ENCODE measurements around the gene SLC22A16. TPM values are rescaled to one million over a fixed set of nuclear protein-coding genes. Genes with fewer than 3 reads are reported as not detected.
"Not testable (repeated sequence)": the region's sequence is repeated elsewhere in the genome, so short reads cannot be mapped to it uniquely, and the experiment has no call there.

The SLC22A16 gene
- total and polyA plus RNA-seq, 4 donors = 0.08 to 22.5 TPM; not detected in 2

DNA sequence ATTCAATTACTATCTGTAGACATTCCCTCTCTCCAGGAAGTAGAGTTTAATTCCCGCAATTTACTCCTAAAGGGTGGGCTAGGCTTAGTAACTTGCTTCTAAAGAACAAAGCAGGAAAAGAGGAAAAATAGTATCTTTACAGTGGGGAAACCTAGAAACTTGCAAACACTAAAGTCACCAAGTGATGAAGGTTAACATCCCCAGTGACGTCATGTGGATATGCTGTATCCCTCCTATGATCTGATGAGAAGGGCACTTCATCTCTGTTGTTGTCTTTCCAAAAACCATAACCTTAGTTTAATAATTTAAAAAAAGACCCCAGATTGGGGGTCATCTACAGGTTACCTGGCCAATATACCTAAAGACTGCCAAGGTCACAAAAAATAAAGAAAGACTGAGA, 17.3 kb downstream of the SLC22A16 start:
- no peak for TF ChIP-seq RAD21 (IDR thresholded peaks at IDR 0.05)
- no peak for TF ChIP-seq HNF4G (IDR thresholded peaks at IDR 0.05)
- TF ChIP-seq YY1 (IDR thresholded peaks at IDR 0.05) = no peak
- TF ChIP-seq, protein P1, sequence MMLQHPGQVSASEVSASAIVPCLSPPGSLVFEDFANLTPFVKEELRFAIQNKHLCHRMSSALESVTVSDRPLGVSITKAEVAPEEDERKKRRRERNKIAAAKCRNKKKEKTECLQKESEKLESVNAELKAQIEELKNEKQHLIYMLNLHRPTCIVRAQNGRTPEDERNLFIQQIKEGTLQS (IDR thresholded peaks at IDR 0.05) = no peak
- no peak for TF ChIP-seq GABPA (IDR thresholded peaks at IDR 0.05 in 1 of 2, conservative IDR thresholded peaks at IDR 0.05 in 1 of 2)
- TF ChIP-seq FOXA2 (IDR thresholded peaks at IDR 0.05) = no peak
- TF ChIP-seq, protein P2, sequence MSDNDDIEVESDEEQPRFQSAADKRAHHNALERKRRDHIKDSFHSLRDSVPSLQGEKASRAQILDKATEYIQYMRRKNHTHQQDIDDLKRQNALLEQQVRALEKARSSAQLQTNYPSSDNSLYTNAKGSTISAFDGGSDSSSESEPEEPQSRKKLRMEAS (IDR thresholded peaks at IDR 0.05) = no peak
- no peak for TF ChIP-seq TAF1 (conservative IDR thresholded peaks at IDR 0.05)
- TF ChIP-seq HNF4A (conservative IDR thresholded peaks at IDR 0.05) = no peak
- TF ChIP-seq, protein P3, sequence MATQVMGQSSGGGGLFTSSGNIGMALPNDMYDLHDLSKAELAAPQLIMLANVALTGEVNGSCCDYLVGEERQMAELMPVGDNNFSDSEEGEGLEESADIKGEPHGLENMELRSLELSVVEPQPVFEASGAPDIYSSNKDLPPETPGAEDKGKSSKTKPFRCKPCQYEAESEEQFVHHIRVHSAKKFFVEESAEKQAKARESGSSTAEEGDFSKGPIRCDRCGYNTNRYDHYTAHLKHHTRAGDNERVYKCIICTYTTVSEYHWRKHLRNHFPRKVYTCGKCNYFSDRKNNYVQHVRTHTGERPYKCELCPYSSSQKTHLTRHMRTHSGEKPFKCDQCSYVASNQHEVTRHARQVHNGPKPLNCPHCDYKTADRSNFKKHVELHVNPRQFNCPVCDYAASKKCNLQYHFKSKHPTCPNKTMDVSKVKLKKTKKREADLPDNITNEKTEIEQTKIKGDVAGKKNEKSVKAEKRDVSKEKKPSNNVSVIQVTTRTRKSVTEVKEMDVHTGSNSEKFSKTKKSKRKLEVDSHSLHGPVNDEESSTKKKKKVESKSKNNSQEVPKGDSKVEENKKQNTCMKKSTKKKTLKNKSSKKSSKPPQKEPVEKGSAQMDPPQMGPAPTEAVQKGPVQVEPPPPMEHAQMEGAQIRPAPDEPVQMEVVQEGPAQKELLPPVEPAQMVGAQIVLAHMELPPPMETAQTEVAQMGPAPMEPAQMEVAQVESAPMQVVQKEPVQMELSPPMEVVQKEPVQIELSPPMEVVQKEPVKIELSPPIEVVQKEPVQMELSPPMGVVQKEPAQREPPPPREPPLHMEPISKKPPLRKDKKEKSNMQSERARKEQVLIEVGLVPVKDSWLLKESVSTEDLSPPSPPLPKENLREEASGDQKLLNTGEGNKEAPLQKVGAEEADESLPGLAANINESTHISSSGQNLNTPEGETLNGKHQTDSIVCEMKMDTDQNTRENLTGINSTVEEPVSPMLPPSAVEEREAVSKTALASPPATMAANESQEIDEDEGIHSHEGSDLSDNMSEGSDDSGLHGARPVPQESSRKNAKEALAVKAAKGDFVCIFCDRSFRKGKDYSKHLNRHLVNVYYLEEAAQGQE (IDR thresholded peaks at IDR 0.05) = no peak
- TF ChIP-seq JUND (IDR thresholded peaks at IDR 0.05) = no peak
- no peak for TF ChIP-seq EGR1 (IDR thresholded peaks at IDR 0.05; ENCODE audit: low read depth in 2 of 2)
- Histone ChIP-seq H3K27ac (ENCODE audit: low read depth in 1 of 2, low read length in 2 of 2) (no peak overlapping the region), H3K4me3 (ENCODE audit: low read depth in 1 of 3, low read length in 3 of 3) (no peak overlapping the region), H3K27me3 (ENCODE audit: control insufficient read depth in 4 of 4, insufficient read depth in 4 of 4, low read length in 3 of 4) (no peaks in the 10 kb centered on the region), H3K9me3 (ENCODE audit: control insufficient read depth in 4 of 4, low read length in 3 of 4) (peaks cover 0 to 7% (median 3%) of the 10 kb centered on the region in 4 donors), H3K4me1 (ENCODE audit: control insufficient read depth in 4 of 4, insufficient read depth in 4 of 4, low read length in 3 of 4) (no peaks in the 10 kb centered on the region), H3K9ac (ENCODE audit: low read depth in 1 of 2, low read length in 2 of 2) (no peak overlapping the region), H3K36me3 (ENCODE audit: control insufficient read depth in 4 of 4, insufficient read depth in 3 of 4, low read depth in 1 of 4, low read length in 3 of 4) (no peaks in the 10 kb centered on the region)
- 97% methylated on average over 2 of the region's 2 CpGs for WGBS
- no peak for DNase-seq (ENCODE audit: low spot score)

DNA sequence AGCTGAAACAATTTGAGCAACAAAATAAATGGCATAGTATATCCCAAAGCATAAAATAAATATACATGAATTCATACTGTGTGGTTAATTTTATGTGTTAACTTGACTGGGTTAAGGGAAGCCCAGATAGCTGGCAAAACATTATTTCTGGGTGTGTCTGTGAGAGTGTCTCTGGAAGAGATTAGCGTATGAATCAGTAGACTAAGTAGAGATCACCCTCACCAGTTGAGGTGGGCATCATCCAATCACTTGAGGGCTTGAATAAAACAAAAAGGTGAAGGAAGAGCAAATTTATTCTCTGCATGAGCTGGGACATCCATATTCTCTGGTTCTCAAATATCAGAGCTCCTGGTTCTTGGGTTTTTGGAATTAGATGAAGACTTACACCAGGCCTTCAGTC, 17.9 kb downstream of the SLC22A16 start:
- WGBS = 95% methylated on average over 1 of the region's 1 CpG
- H3K9ac ChIP-seq (ENCODE audit: low read depth in 1 of 2, low read length in 2 of 2) = no peak overlapping the region
- H3K36me3 ChIP-seq (ENCODE audit: control insufficient read depth in 4 of 4, insufficient read depth in 3 of 4, low read depth in 1 of 4, low read length in 3 of 4) = no peaks in the 10 kb centered on the region
- H3K27me3 ChIP-seq (ENCODE audit: control insufficient read depth in 4 of 4, insufficient read depth in 4 of 4, low read length in 3 of 4) = no peaks in the 10 kb centered on the region
- peaks cover 0 to 7% (median 3%) of the 10 kb centered on the region in 4 donors for H3K9me3 ChIP-seq (ENCODE audit: control insufficient read depth in 4 of 4, low read length in 3 of 4)
- H3K4me3 ChIP-seq (ENCODE audit: low read depth in 1 of 3, low read length in 3 of 3) = no peak overlapping the region
- H3K4me1 ChIP-seq (ENCODE audit: control insufficient read depth in 4 of 4, insufficient read depth in 4 of 4, low read length in 3 of 4) = no peaks in the 10 kb centered on the region
- DNase-seq (ENCODE audit: low spot score) = no peak
- TF ChIP-seq FOXA1 (IDR thresholded peaks at IDR 0.05) = no peak
- TF ChIP-seq HNF4A (conservative IDR thresholded peaks at IDR 0.05) = no peak
- H3K27ac ChIP-seq (ENCODE audit: low read depth in 1 of 2, low read length in 2 of 2) = no peak overlapping the region

DNA sequence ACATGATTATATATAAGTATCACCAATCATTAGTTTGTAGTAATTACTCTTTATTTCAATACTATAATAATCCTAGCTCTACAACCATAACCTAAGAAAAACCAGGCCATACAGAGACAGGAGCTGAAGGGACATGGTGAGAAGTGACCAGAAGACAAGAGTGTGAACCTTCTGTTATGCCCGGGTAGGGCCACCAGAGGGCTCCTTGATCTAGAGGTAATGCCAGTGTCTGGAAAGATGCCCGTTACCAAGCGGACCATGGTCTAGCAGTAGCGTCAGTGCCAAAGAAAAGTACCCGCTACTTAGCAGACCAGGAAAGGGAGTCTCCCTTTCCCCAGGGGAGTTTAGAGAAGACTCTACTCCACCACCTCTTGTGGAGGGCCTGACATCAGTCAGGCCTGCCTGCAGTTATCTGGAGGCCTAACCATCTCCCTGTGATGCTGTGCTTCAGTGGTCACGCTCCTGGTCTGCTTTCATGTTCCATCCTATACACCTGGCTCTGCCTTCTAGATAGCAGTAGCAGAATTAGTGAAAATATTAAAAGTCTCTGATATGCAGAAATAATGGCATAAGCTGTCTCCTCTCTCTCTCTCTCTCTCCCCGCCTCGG, 18.7 kb downstream of the SLC22A16 start:
- not testable (repeated sequence) for H3K36me3 ChIP-seq (ENCODE audit: control insufficient read depth in 4 of 4, insufficient read depth in 3 of 4, low read depth in 1 of 4, low read length in 3 of 4); H3K27me3 ChIP-seq (ENCODE audit: control insufficient read depth in 4 of 4, insufficient read depth in 4 of 4, low read length in 3 of 4); H3K27ac ChIP-seq (ENCODE audit: low read depth in 1 of 2, low read length in 2 of 2); H3K9me3 ChIP-seq (ENCODE audit: control insufficient read depth in 4 of 4, low read length in 3 of 4); H3K4me1 ChIP-seq (ENCODE audit: control insufficient read depth in 4 of 4, insufficient read depth in 4 of 4, low read length in 3 of 4); H3K4me3 ChIP-seq (ENCODE audit: low read depth in 1 of 3, low read length in 3 of 3); H3K9ac ChIP-seq (ENCODE audit: low read depth in 1 of 2, low read length in 2 of 2)
- WGBS = 56% methylated on average over 8 of the region's 8 CpGs
- DNase-seq (ENCODE audit: low spot score) = peak; percentile 56
- TF ChIP-seq RAD21 (IDR thresholded peaks at IDR 0.05) (peak; percentile 75 to 85), HNF4A (conservative IDR thresholded peaks at IDR 0.05) (peak; percentile 20 to 45)
- TF ChIP-seq, protein P4, sequence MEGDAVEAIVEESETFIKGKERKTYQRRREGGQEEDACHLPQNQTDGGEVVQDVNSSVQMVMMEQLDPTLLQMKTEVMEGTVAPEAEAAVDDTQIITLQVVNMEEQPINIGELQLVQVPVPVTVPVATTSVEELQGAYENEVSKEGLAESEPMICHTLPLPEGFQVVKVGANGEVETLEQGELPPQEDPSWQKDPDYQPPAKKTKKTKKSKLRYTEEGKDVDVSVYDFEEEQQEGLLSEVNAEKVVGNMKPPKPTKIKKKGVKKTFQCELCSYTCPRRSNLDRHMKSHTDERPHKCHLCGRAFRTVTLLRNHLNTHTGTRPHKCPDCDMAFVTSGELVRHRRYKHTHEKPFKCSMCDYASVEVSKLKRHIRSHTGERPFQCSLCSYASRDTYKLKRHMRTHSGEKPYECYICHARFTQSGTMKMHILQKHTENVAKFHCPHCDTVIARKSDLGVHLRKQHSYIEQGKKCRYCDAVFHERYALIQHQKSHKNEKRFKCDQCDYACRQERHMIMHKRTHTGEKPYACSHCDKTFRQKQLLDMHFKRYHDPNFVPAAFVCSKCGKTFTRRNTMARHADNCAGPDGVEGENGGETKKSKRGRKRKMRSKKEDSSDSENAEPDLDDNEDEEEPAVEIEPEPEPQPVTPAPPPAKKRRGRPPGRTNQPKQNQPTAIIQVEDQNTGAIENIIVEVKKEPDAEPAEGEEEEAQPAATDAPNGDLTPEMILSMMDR (IDR thresholded peaks at IDR 0.05; ENCODE audit: low read depth, low read length, missing input control) = peak; percentile 58
